HG03520 (cell line): ENCODE data around the gene UFC1.

Experiments used
- ATAC-seq: cut with Tn5 transposase; IDR thresholded peaks from one replicate; pipeline ENCODE4 v1.9.1; 2021; ENCODE audit warnings: mild to moderate bottlenecking, moderate library complexity; ENCODE audit not compliant: unreplicated experiment

UFC1 gene

DNA sequence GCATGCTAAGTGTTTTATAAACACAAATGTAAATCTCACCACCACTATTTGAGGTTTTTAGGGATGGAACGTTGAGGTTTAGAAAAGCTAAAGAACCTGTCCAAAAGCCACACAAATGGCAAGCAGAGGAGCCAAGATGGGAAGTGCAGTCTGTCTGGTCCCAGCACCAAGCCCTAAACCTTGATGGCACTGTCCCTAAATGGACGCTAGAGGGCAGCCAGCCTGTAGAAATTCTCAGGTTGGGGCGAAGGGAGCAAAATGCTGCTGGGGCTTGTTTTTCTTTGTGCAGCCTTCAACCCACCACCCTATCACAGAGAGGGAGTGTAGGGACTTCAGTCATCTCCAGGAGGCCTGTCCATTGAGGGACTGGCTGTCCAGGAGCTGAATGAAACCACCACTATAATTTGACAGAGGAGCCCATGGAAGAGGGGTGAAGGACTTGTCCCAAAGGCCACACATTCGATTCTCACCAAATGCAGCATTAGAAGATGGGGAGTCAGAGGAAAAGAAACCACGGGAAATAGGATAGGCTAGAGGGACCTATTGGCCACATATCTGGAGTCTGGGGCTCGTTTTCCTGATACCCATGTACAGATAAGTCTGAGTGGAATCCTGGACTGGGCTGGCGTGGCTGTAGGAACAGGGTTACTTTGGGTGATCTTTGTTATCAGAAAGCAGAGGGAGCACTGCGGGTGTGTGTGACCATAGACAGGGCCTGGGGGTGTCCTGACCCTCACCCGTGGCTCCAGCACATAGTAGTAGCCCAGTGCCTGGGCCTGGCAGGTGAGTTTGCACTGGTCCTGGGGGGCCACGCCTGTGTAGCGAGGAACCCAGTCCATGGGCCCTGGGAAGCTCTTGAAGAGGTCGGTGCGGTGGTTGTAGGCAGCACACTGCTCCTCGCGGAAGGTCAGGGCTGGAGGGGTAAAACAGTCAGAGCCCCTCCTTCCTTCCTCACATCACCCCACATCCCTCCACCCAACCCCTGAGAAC is 39.0 kb downstream of the UFC1 start:
- ATAC-seq, result peak; percentile 62

DNA sequence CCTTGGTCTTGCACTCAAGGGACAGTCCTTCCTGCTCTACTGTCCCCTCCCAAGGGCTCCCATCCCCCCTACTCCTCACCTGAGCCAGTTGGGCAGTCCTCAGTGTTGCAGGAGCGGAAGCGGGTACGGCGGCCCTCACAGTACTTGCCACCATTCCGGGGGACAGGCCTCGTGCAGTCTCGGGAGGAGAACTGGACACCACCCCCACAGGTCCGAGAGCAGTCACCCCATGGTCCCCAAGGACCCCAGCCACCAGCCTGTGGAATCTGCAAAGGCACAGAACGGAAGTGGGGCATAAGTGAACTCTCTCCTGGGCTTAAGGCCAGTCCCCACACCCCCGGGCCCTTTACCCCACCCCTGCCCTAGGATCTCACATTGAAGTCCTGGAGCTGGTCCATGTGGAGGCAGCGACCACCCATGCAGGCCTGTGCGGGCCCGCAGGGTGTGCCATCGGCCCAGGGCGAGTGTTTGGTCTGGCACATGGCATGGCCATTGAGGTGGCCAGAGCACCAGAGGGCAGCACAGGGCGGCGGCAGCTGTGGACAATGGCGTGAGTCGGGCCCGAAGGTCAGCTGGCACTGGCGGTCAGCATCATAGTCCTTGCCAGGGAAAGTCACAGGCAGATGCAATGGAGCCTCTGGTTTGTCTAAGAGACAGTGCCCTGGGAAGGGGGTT is 39.9 kb downstream of the UFC1 start:
- no peak for ATAC-seq

DNA sequence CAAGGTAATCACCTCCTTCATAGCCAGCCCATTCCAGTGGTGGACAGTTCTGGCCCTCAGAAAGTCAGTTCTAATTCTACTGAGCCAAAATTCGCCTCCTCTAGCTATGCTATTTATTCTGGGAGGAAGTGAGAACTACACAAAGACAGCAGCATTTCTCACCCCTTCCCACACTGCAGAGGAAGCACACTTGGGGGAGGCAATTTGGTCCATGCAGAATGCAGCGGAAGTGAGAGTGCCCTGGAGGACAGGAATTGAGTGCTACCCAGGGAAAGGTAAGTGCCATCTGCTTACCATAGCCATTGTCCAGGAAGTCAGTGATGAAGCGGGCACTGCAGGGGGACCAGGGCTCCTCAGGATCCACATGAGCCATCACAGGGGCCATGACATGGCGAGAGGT is 41.4 kb downstream of the UFC1 start:
- no peak for ATAC-seq

DNA sequence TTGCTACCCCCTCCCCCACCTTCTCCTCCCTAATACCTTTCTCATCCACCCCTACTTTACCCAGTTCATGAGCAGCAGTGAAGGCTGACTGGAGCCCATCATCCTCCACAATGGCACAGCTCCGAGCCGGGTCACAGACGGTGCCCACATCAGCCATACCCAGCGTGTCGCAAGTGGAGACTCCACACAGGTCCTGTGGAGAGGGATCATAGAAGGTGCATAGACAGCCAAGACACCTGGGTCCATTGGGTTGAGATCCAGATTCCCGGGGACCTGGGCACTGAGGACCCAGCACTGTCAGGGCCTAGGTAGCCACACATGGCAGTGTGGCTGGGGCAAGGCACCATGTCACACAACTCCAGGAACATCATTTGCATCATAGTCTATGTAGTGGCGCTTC is 42.3 kb downstream of the UFC1 start:
- ATAC-seq, result no peak

DNA sequence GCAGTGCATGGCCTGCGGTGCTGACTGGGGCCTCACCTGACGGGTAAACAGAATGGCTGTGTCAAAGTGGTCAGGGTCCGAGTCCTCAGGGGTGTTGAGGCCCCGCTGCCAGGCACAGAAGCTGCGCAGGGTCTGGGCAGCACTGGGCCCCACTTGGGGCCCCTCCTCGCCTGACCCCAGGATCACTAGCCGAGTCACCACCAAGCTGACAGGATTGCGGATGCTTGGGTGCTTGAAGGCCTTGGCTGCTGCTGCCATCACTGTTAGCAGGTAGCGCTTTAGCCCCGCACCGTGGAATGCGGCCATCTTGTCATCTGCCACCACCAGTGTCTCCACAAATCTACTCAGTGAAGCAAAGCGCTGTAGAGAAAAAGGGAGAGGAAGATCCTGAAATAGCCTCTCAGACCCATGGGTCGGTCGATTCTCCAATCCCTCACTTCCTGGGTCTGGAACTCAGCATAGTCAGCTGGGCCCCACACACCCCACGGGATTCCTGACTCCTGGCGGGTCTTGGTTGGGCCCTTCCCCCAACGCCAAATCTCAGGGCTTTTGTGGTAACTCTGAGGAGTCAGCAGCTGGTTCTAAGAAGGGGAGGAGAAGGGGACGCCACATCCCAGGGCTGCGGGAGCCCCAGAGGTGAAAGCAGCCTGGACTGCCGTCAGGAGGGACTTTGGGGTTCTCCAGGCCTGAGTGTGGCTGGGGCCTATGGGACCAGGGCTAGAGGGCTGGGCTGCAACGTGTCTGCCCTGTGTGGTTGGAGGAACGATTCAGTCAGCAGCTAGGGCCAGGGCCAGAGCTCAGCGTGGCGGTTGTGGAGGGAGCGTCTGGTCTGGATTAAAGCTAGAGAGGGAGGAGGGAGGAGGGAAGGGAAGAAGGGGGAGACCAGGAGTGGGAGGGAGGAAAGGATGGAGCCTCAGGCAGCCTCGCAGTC is 43.0 kb downstream of the UFC1 start:
- no peak for ATAC-seq

DNA sequence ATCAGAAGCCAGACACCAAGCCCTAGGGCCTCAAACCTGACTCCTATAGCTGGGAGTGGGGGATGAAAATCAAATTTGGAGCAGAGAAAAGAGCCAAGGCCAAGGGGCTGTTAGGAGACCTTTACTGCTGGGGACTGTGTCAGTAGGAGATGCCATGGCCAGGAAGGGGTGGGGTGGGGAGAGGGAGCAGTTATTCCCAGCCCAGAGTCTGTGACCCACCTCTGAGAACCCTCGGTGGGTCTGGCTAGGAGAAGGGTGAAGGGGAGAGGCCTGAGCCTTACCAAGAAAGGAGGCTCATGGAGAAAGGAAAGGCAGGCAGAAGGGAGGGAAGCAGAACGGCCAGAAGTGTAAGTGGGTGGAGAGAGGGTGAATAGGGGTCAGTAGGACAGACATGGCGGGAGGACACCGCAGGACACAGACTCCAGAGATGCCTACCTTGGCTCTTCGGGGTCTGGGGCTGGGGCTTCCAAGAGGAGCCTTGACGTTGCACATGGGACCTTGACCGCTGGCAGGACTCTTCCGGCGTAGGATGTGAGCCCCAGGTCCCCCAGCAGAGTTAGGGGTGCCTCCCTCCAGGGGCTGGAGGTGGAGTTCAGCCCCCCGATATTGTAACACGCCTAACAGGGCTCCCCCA is 43.9 kb downstream of the UFC1 start:
- ATAC-seq, result no peak

DNA sequence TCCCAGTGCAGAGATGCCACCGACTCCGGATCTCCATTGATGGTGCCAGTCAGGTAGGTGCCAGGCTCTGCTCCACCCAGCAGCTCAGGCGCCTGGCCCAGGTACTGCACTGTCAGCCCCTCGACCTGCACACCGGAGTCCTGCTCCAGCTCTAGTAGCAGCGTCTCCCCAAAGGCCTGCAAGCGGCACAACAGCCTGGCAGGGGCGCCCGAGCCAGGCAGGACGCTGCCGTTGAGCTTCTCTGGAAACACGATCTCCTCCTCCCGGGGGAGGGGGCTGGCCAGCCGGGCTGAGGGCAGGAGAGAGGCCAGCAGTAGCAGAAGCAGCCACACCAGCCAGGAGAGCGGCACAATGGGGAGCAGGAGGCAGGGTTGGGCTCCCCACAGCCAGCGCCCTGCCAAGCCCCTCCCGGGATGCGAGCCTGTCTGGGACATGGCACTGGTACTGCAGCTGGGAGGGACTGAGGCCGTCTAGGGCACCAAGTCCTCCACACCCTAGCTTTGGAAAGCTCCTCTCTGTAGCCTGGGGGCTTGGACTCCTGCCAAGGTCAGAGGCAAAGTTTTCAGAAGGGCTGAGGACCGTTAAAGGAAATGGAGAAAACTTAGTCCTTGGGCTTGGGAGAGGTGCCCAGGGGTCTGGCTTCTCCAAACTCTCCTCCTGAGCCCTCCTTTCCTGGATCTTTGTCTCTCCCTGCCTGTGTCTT is 44.6 kb downstream of the UFC1 start:
- no peak for ATAC-seq

DNA sequence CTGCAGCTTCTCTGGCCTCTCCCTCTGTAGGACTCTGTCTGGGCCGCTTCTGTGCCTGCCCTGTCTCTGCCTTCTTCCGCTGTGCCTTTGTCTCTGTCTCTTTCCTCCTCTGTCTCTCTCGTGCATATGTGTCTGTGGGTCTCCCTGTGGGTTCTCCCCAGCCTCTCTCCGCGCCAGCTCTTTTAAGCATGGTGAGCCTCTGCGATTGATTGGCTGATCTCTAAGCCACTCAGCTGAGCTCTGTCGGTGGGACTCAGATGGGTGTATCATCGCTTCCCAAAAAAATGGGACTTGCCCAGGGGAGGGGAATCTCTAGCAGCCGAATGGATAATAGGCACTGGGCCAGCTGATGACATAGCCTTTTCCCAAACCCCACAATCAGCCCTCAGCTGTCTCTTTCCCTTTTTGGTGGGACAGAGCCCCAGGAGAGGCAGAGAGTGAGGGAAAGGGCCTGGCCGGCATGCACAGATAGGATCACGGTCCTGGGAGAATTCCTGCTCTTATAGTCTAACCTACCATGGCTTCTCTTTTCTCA is 45.2 kb downstream of the UFC1 start, which contains the start of gene ADAMTS4:
TSS of gene ADAMTS4 (minus strand) at position 158 of the 535 bp plus-strand sequence. CDS start 427 bp downstream, outside the sequence.
- no peak for ATAC-seq

DNA sequence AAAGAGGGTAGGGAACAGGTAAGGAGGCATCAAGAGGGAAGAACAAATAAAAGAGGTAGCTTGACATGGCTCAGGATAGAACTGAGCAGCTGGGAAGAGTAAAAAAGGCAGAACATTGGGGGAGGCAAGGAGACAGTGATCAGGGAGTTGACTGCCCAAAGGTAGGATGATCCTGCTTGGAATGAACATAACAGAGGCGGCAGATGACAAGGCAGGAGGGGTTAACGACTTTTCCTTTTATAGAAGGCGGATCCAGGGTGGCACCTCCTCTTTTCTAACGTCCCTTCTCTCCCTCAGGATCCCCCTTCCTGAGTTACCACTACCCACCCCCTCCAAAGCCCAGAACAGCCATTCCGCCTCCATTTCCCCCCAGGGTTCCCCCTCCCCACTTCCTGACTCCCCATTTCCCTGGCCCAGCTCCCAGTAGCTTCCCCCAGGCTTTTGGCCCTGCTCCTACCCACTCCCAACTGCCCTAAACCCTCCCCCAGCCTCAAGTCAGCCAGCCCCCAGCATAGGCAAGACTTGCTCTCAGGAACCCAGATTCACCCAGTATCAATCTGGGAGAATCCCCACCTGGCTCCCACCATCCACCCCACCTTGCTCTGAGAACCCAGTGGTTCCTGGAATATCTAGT is 45.8 kb downstream of the UFC1 start:
- no peak for ATAC-seq

DNA sequence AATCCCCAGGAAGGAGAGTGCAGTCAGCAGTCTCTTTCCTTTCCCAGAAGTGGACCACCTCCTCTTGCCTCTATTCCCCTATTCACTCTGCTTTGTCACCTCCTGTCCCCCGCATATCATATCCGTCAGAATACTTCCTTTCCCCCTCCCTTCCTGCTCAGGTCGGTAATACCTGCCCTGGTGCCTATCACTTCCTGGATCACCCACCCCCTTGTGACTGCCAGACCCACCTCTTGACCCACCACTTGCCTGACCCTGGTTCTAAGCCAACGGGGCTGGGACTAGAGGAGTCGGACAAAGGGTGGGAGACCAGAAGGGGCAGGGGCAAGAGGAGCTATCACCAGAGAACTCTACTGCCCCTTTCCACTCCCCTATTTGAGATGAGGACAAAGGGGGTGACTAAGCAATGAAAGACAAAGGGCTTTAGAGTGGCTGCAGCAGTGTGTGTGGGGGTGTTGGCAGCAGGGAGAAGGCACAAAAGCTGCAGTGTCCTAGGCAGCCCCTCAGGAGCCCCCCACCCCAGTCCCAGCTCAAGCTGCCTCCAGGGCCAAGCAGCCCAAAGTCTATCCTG is 46.7 kb downstream of the UFC1 start:
- ATAC-seq, result no peak

DNA sequence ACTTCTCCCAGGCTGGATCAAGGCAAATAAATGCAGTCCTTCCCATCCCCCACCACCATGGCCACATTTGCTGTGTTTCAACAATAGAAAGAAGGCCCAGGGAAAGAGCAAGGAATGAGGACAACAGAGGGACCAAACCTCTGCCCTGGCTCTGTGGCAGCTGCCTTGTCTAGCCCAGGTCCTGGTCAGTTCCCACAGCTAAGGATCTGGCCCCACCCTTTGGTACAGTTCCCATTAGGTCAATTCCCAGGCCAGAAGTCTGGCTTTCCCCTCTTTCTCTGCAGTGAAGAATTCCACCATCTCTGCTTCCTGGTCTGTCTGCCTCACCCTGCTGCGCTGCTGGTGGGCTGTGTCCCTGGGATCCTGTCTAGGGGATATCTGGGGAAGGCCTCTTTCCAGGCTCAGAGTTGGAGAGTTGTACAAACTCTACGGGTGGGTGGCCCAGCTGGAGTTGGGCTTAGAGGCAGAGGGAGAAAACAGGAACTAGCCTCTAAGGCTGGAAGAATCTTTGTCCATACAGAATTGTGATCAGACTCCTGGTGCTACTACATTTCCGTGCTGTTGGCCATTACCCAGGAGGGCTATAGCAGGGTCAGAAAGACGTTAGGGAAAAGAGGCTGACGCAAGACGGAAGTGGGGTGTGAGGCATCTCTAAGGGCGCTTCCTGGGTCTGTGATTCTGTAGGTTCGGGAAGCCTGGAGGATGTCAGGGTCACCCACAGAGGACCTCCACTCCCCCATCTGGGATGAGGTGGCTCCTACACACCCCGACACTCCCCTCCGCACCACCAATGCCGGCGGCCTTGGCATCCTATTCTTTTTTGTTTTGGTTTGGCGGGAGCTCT is 47.4 kb downstream of the UFC1 start:
- no peak for ATAC-seq

DNA sequence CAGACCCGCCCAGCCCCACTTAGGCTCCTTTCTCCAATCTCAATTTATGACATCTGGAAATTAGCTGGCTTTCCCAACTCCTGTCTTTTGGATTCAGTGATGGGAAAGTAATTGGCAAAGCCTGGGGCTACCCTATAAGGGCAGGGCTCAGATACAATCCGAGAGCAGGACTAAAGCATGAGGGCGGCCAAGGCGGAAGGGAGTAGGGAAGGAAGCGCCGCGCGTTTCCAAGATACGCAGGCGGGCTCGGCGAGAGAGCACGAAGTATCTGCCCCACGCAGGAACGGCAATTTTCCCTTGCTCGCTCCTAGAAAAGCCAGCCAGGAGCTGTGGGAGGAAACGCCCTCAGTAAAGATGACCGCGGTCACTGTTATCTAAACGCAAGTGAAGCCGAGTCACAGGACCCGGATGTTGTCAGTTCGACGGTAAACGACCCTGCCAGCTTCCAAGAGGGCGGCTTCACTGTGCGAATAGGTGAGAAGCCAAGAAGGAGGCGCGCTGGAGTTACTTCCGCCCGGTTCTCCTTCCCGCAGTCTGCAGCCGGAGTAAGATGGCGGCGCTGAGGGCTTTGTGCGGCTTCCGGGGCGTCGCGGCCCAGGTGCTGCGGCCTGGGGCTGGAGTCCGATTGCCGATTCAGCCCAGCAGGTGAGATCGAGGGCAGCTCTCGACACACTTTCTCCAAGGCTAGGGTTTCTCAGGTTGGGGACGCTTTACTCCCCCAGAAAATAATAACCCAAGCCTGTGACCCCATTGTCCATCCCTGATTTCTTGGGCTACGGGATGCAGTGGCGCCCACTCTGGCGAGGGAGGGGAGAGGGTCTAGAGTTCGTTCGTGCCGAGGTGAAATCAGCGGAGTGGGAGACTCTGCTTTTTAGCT is 48.3 kb downstream of the UFC1 start, which contains the start of gene NDUFS2:
TSS of gene NDUFS2 (plus strand) at position 532 of the 877 bp plus-strand sequence. CDS start at position 551, 19 bp downstream.
- peak; percentile 97 for ATAC-seq

DNA sequence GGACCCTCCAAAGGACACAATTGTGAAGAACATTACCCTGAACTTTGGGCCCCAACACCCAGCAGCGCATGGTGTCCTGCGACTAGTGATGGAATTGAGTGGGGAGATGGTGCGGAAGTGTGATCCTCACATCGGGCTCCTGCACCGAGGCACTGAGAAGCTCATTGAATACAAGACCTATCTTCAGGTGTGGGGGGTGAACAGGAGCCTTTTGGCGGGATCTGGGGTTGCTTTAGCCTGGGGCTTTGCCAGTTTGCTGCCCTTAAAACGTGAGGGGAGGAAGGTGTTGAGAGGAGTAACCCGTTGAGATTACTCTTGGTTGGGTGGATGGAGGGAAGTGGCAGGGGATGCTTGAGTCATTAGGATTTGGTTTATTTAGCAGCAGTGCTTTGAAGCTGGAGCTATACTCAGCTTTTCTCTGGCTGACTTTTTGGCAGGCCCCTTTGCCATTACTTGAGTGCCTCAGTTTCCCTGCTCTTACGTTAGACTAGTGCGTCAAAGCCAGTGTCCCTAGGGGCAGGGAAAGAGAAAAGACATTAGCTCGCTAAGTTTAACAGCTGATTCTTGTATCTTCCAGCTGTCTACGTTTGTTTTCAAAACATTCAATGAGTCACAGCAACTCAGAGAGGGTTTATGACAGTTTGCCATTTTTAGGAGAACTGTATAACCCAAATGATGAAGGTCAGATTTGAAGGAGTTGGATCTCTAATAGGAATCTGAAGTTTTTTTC is 52.8 kb downstream of the UFC1 start:
- ATAC-seq, result no peak

DNA sequence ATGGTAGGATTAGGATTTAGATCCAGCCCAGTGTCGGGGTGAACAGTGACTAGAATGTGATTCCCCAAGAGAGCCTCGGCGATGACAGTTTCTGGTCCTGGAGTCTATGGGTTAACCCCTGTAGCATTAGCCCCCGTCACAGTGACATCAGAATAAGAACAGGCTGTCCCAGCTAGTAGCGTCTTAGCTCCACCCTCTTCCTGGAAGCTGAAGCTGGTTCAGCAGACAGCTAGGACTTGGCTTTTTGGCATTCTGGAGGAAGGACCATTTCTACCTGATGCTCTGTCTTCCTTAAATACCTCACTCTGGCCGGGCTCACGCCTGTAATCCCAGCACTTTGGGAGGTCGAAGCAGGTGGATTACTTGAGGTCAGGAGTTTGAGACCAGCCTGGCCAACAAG is 53.4 kb downstream of the UFC1 start:
- no peak for ATAC-seq
